ENCODE data around the gene ZNF536.

ZNF536 gene

DNA sequence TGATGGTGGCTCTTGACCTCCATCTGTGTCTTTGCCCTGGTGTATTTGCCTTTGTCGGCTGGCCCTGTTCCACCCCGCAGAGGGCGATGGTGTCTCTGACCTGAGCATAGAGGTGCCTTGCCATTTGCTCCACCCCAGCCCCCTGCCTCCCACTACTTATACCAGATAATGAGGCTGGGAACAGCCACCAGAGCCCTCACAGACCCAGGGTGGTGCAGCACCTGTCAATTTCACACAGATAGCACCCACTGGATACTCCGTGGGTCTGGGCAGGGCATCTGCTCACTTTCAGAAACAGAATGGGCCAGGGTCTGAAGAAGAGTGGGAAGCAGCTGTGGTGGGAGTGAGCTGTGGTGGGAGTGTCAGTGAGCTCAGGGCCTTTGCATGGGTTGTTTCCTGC is 4.1 kb downstream of the ZNF536 start:
- TF ChIP-seq, protein P1, sequence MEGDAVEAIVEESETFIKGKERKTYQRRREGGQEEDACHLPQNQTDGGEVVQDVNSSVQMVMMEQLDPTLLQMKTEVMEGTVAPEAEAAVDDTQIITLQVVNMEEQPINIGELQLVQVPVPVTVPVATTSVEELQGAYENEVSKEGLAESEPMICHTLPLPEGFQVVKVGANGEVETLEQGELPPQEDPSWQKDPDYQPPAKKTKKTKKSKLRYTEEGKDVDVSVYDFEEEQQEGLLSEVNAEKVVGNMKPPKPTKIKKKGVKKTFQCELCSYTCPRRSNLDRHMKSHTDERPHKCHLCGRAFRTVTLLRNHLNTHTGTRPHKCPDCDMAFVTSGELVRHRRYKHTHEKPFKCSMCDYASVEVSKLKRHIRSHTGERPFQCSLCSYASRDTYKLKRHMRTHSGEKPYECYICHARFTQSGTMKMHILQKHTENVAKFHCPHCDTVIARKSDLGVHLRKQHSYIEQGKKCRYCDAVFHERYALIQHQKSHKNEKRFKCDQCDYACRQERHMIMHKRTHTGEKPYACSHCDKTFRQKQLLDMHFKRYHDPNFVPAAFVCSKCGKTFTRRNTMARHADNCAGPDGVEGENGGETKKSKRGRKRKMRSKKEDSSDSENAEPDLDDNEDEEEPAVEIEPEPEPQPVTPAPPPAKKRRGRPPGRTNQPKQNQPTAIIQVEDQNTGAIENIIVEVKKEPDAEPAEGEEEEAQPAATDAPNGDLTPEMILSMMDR (IDR thresholded peaks at IDR 0.05; ENCODE audit: insufficient read depth, low read depth, low read length, missing control alignments), result no peak
- no peak for DNase-seq (ENCODE audit: low read depth)

DNA sequence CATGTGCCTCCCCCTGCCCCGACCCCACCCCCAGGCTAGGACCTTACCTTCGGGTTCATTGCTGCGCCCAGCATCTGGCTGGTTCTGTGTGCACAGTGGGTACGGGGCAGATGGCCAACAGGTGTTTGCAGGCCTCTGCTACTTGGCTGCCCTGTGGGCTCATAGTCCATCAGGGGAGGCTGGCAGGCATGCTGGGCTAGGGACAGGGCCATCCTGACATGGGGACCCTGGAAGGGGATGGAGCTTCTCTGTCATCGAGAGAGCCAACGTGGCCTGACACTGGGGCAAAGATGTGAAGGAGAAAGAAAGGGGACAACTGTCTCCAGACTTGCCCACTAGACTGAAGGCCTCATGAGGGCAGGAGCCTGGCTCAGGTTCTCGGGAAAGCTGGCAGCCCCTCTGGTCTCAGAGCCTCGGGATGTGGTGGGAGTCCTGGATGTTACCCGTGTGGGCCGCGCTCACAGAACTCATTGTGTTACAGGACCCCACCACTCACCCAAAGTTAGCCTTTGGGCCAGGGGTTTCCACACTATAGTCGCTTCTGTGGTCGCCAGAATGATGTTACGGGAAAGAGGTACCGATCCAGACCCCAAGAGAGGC is 4.7 kb downstream of the ZNF536 start:
- no peak for DNase-seq (ENCODE audit: low read depth)
- TF ChIP-seq, protein P1 (IDR thresholded peaks at IDR 0.05; ENCODE audit: insufficient read depth, low read depth, low read length, missing control alignments), result no peak
- H3K4me3 ChIP-seq (ENCODE audit: low read depth, low read length), result no peak overlapping the region

More for the DNA sequence above, 4.1 kb downstream of the ZNF536 start:
- no peak overlapping the region for H3K4me3 ChIP-seq (ENCODE audit: low read depth, low read length)

DNA sequence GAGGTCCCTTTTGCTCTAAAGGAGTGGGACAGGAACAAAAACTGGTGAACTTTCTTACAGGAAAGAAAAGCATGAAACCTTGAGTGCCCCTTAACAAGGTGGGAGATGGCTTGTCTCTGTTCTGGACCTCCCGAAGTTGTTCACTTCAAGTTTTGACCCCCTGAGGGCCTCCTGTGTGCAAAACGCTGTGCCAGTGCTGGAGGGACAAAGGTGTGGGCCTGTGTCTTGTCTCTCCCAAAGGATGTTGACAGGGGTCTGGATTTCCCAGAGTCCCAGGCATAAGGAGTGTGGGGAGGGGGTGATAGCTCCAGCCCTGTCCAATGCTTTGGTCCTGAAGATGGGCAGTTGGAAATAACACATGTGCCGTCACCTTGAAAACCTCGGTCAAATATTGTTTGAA is 6.5 kb downstream of the ZNF536 start:
- DNase-seq (ENCODE audit: low read depth), result no peak
- no peak overlapping the region for H3K4me3 ChIP-seq (ENCODE audit: low read depth, low read length)
- TF ChIP-seq, protein P1 (IDR thresholded peaks at IDR 0.05; ENCODE audit: insufficient read depth, low read depth, low read length, missing control alignments), result no peak

DNA sequence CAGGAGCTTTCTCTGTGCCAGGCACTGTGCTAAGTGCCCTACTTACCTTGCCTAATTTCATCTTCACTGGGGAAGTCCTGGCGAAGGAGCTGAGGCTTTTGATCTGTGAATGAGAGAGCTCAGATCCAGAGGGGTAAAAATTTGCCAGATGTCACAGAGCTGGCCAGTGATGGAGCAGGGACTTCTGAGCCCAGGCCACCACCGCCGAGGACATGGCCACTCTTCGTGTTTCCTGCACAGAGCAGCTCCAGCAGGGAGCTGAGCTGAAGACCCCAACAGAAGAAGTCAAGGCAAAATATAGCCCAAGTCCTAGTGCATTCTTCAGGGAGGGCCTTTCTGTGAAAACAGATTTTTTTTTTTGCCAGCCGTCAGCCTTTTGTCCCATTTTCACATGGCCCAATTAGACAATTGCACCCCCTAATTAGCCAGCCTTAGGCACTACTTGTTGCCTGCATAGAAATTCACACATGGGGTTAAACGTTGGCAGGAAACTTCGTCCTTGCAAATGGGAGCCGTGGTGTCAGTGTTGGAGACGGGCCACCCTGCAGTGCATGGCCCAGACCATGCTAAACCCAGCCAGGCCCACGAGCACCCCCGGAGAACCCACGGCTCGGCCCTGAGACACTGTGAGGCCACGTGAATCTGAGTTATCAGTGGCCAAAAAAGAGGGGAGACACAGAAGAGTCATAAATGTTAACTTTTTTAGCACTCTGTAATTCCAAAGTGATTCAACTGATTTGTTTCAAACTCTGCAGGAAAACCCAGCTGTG is 7.8 kb downstream of the ZNF536 start:
- TF ChIP-seq, protein P1 (IDR thresholded peaks at IDR 0.05; ENCODE audit: insufficient read depth, low read depth, low read length, missing control alignments), result no peak
- no peak for DNase-seq (ENCODE audit: low read depth)

DNA sequence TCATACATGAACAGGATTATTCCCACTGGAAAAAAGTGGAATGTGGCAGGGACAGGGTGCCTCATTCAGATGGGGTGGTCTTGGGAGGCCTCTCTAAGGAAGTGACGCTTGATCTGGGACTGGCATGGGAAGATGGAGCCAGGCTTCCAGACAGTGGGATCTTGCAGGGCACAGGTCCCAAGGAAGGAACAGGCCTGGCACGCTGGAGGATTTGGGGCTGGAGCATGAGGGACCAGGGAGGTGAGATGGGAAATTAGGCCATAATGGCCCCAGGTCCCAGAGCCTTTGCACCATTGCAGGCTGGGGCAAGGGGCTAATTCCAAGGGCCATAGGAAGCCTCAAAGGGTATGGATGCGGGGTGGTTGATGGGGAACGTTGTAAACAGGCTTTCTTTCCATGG is 9.2 kb downstream of the ZNF536 start:
- no peak overlapping the region for H3K4me3 ChIP-seq (ENCODE audit: low read depth, low read length)
- TF ChIP-seq, protein P1 (IDR thresholded peaks at IDR 0.05; ENCODE audit: insufficient read depth, low read depth, low read length, missing control alignments), result no peak
- DNase-seq (ENCODE audit: low read depth), result no peak

More for the DNA sequence above, 7.8 kb downstream of the ZNF536 start:
- H3K4me3 ChIP-seq (ENCODE audit: low read depth, low read length), result no peak overlapping the region

DNA sequence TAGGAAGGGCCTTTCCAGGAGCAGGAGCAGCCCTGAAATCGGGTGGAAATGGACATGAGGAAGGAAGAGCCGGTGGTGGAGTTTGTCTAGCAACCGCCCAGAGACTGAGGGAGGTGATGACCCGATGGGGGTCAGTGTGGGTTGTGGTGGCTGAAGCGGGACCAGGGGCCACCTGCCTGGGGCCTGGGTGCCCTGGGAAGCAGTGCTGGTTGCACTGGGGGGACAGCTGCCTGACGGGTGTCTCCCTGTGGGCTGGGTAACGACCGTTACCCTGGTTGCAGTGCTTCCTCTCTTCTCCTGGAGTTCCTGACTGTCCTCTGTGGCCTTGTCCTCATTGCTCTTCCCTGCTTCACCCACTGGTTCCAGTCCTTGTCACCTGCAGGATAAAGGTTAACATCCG is 13.0 kb downstream of the ZNF536 start:
- no peak overlapping the region for H3K4me3 ChIP-seq (ENCODE audit: low read depth, low read length)
- TF ChIP-seq, protein P1 (IDR thresholded peaks at IDR 0.05; ENCODE audit: insufficient read depth, low read depth, low read length, missing control alignments), result no peak
- DNase-seq (ENCODE audit: low read depth), result no peak
